HG03457 (cell line): ENCODE results near the gene ARMH3.

Experiments used
- ATAC-seq: cut with Tn5 transposase; IDR thresholded peaks from one replicate; pipeline ENCODE4 v1.9.1; 2021; ENCODE audit warnings: moderate number of reproducible peaks; ENCODE audit not compliant: unreplicated experiment

Gene ARMH3

GRCh38 chr10:101950213-101950612 lies 105.8 kb downstream of the ARMH3 start:
- ATAC-seq, result no peak

- no peak for ATAC-seq
These were observed 114.1 kb downstream of the ARMH3 start for GRCh38 chr10:101941871-101942270.

- ATAC-seq, result no peak
These were observed 115.1 kb downstream of the ARMH3 start for GRCh38 chr10:101940916-101941315.

- no peak for ATAC-seq
These were observed 116.2 kb downstream of the ARMH3 start for GRCh38 chr10:101939729-101940128.

GRCh38 chr10:101939008-101939648 lies 116.8 kb downstream of the ARMH3 start:
- no peak for ATAC-seq

GRCh38 chr10:101938305-101939007 lies 117.5 kb downstream of the ARMH3 start:
- no peak for ATAC-seq

GRCh38 chr10:101935431-101935830 lies 120.5 kb downstream of the ARMH3 start:
- ATAC-seq, result no peak

- no peak for ATAC-seq
These were observed 121.2 kb downstream of the ARMH3 start for GRCh38 chr10:101934686-101935305.

GRCh38 chr10:101933976-101934375 lies 122.0 kb downstream of the ARMH3 start:
- no peak for ATAC-seq

GRCh38 chr10:101932183-101932582 lies 123.8 kb downstream of the ARMH3 start:
- ATAC-seq, result no peak

- ATAC-seq, result no peak
These were observed 130.9 kb downstream of the ARMH3 start for GRCh38 chr10:101925027-101925426.

- no peak for ATAC-seq
These were observed 132.7 kb downstream of the ARMH3 start for GRCh38 chr10:101923256-101923655.

- no peak for ATAC-seq
These were observed 133.1 kb downstream of the ARMH3 start for GRCh38 chr10:101922846-101923245.

- no peak for ATAC-seq
These were observed 135.4 kb downstream of the ARMH3 start for GRCh38 chr10:101920546-101920945.

- ATAC-seq, result no peak
These were observed 136.8 kb downstream of the ARMH3 start for GRCh38 chr10:101919026-101919770.

GRCh38 chr10:101912561-101913179 lies 143.3 kb downstream of the ARMH3 start:
- ATAC-seq, result no peak

GRCh38 chr10:101906586-101907183 lies 149.3 kb downstream of the ARMH3 start:
- no peak for ATAC-seq

- no peak for ATAC-seq
These were observed 150.7 kb downstream of the ARMH3 start for GRCh38 chr10:101905251-101905650.

- ATAC-seq, result peak; percentile 63
These were observed 152.0 kb downstream of the ARMH3 start for GRCh38 chr10:101903827-101904550.

- ATAC-seq, result no peak
These were observed 153.2 kb downstream of the ARMH3 start for GRCh38 chr10:101902820-101903145.
